GM21367 (cell line): ENCODE data around the gene MOCS3.

Source experiments
- ATAC-seq: cut with Tn5 transposase; IDR thresholded peaks from one replicate; pipeline ENCODE4 v1.9.1; 2021; ENCODE audit not compliant: unreplicated experiment

MOCS3 gene, protein sequence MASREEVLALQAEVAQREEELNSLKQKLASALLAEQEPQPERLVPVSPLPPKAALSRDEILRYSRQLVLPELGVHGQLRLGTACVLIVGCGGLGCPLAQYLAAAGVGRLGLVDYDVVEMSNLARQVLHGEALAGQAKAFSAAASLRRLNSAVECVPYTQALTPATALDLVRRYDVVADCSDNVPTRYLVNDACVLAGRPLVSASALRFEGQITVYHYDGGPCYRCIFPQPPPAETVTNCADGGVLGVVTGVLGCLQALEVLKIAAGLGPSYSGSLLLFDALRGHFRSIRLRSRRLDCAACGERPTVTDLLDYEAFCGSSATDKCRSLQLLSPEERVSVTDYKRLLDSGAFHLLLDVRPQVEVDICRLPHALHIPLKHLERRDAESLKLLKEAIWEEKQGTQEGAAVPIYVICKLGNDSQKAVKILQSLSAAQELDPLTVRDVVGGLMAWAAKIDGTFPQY

DNA sequence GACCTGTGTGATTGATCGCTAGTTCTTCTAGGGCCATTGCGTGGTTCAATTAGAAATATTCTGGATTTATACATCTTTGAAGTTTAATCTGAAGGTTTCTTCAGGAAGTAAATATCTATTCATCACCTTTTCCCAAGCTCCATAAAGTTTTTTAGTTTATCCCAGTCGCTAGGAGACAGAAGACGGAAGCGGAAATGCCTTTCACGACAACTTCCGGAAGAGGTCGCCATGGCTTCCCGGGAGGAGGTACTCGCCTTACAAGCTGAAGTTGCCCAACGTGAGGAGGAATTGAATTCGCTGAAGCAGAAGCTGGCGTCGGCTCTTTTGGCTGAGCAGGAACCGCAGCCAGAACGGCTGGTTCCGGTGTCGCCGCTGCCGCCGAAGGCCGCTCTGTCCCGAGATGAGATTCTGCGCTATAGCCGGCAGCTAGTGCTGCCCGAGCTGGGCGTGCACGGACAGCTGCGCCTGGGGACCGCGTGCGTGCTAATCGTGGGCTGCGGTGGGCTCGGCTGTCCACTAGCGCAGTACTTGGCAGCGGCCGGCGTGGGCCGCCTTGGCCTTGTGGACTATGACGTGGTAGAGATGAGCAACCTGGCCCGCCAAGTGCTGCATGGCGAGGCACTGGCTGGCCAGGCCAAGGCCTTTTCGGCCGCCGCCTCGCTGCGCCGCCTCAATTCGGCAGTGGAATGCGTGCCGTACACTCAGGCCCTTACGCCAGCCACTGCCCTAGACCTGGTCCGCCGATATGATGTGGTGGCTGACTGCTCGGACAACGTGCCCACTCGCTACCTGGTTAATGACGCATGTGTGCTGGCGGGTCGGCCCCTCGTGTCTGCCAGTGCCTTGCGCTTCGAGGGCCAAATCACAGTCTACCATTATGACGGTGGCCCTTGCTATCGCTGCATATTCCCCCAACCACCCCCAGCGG lies at the start of gene MOCS3:
Gene MOCS3 (plus strand): TSS at position 204 of the 928 bp plus-strand sequence. CDS start 25 bp downstream, at position 229.
- peak; percentile 70 for ATAC-seq

DNA sequence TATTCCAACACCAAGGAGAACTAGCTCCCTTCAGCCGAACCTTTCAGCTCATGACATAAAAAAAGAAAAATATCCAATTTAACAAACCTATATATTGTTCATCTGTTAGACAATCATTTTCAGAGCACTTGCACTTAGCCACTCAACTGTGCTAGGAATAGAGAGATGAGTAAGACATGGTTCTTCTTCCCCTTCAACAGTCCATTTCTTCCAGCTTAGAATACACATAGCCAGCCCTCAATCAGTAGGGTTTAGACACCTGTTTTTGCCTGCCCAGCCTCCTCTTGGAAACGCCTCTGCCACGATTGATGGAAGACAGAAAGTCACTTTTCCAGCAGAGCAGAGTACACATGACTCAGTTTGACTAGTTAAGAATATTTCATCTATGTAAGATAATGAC lies 49.2 kb upstream of the MOCS3 start:
- ATAC-seq: no peak

DNA sequence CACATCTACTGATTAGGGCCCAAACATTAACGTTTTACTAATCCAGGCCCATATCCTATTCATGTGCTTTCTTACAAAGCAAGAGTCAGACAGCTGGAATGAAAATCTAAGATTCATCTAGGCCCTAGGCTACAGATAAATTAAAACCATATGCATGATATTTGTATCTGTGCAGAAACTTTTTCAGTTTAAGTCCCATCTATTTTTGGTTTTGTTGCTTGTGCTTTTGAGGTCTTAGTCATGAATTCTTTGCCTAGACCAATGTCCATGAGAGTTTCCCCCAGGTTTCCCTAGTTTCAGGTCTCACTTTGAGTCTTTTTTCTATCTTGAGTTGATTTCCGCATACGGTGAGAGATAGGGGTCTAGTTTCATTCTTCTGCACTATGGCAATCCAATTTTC lies 47.6 kb upstream of the MOCS3 start:
- ATAC-seq: no peak

DNA sequence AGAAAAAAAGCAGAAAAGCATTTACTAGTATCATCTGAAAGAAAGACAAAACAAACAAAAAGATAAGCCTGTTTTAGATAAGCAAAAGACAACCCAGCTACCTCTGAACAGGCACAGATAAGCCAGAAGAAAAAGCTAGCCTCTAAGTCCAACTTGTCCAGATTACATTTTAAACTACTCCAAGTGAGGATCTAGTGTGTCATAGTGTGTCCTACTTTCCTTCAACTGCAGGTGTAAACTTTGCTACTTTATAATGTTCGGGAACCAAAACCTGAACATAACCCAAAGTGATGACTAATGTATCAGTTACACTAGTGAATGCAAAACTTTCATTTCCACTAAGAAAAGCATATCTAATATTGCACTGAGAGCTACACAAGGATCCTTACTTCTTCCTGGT lies 46.9 kb upstream of the MOCS3 start:
- no peak for ATAC-seq

DNA sequence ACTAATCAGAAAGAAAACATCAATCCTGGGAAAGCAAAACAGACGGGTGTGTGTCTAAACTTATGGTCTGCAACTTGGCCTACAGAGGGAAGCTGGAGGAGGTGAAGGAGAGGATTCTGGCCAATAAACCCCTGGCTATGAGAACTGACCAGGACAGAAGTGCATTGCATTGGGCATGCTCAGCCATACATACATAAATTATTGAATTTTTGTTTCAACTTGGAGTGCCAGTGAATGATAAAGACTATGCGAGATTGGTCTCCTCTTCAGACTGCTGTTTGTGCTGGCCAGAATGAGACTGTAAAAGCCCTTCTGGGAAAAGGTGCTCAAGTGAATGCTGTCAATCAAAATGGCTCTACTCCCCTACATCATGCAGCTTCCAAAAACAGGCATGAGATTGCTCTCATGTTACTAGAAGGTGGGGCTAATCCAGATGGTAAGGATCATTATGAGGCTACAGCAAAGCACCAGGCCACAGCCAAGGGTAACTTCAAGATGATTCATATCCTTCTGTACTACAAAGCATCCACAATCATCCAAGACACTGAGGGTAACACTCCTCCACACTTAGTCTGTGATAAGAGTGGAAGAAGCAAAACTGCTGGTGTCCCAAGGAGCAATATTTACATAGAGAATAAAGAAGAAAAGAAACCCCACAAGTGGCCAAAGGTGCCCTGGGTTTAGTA lies 44.8 kb upstream of the MOCS3 start:
- ATAC-seq: no peak

DNA sequence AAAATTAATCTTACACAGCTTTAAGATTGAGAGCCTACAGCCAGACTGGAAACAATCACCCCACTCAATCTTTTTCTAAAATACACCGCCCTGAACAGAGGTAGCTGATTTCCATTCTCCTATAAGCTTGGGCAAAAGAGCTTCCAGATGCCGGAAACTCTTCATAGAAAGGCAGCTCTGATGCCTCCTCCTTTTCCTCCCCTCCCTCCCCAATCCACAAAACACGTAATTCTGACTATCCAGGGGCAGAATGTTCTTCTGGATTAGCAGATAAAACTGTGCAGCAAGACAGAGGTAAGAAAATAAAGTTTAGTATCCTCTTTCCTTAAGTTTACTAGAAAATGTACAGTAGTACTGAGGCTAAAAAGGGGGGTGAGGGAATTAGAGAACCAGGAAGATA lies 43.2 kb upstream of the MOCS3 start:
- ATAC-seq: no peak

DNA sequence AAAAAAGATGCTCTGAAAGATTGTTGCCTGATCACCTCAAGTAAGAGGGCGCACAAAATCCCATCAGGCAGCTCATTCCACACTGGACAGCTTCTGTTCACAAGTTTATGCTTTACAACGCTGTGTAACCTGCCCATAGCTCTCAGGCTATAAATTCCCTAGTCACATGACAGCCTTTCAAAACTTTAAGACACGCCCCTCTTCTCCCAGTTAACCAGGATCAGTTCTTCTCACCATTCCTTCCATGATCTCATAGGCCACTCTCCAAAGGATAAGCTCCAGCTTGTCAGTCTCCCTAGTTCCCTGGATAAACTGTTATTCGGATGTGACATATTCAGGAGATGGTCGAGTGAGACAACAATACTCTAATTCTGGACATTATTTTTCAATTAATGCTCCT lies 42.4 kb upstream of the MOCS3 start:
- no peak for ATAC-seq

DNA sequence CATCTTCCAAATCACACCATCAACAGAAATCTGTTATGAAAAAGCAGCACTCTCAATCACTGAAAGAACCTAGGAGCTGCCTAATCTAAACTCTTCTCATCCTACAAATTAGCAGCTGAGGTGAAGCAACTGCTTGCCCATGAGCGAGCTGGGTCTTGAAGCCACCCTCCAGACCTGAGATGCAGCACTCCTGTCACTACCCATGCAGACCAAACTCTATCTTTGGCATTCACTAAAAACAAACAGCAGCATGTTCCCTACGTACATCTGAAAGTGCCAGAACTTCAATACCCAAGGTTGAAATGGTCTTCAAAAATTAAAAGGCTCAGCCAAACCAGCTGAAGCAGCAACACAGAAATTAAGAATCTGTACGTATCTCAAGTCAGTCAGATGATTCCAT lies 41.7 kb upstream of the MOCS3 start:
- no peak for ATAC-seq

DNA sequence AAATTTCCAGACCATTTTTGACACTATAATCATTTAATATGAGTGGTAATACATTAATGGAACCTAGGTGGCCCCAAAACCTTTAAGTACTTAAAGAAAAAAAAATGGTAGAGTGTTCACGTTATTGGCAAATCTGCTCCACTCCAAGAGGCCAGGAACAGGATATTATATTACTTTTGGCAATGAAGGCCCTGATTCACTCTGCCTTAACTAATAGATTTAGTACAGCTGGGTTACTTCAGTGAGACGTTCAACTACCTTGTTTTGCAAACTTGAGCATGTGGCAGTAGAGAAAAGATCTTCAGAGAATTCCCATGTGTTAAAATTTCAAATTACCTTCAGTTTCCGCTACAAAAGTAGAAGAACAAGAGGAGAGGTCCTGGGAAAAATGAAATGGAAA lies 40.2 kb upstream of the MOCS3 start:
- no peak for ATAC-seq

DNA sequence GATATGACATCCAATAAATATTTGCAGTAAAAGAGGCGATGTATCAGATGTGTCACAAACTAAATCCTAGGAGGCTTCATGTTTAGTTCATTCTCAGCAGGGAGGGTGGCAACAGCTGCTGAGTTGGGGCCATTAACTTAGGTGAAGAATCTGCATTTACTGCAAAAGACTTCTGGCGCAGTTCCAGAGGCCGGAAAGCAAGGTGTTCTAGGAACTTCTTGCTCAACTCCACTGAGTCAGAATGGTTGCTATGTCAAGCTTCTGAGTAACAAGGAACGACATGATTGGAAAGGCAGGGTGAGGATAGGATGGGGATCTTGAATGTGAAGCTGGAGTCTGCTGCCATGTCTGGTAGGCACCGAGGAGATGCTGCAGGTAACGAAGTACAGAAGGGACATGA lies 39.1 kb upstream of the MOCS3 start:
- no peak for ATAC-seq

DNA sequence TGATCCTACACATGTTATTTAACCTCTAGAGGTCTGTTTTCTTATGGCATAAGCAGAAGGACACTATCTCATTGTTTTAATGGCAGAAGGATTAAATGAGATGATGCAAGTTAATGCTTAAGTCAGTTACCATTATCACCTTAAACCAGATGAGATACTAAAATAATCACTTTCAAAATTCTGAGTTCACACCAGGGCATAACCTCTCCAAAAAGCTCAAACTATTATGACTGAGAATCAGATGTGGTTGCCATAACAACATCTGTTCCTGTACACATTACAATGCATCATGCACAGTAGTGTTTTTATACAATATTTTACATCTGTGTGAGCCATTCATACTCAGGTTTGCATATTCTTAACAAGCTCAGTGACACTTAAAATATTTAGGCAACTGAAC lies 37.6 kb upstream of the MOCS3 start:
- ATAC-seq: no peak

DNA sequence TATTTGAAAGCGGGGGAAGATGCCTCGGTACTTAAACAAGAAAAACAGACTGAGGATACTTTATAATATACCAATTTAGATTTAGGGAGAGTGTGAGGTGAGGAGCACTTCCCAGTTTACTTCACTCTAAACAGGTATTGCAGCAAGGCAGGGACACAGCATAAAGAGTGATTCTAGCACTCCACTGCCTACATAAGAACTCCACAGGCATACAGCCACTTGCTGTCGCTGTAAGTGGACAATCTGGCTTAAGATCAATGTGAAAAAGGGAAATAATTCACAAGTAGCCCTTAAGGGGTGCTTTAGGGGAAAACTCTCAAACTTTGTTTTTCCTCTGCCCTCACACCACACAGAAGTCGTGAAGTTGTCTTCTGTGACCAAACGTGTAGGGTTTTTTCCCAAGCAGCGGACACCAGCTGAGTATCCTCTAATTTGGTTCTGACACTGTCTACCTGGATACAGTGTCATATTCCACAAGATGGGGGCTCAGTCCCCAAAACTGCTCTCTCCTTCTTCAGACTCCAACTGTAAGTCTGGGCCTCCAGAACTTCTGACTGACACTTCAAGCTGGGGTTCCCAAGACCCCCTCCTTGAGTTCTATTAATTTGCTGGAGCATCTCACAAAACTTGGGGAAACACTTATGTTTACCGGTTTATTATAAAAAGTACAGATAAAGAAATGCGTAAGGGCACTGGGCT lies 36.7 kb upstream of the MOCS3 start:
- no peak for ATAC-seq

DNA sequence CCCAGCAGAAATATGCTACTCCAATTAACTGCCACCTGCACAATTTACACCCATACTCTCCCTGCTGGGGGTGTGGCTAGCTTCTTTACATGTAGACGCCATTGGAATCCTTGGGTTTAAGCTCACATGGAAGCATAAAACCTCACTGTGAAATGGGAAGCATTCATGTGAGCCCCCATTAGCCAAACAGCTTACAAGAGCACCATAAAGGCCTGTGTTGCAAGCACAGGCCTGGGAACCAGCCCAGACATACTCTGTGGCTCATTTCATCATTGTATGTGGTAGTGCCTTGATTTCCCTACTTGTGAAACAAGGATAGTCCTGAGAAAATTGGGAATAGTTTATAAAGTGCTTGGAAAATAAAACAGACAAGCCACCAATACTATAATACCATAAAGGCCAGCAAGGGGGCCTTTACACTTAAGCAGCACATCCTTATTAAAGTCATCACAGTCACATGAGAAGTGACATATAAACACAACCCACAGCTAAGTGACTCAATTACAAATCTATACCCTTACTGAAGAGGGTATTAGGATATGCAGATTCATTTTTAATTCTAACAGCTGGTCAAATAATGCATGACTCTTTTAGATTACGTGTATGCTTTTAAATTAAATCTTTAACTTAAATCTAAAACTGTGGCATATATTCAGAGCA lies 34.2 kb upstream of the MOCS3 start:
- no peak for ATAC-seq

DNA sequence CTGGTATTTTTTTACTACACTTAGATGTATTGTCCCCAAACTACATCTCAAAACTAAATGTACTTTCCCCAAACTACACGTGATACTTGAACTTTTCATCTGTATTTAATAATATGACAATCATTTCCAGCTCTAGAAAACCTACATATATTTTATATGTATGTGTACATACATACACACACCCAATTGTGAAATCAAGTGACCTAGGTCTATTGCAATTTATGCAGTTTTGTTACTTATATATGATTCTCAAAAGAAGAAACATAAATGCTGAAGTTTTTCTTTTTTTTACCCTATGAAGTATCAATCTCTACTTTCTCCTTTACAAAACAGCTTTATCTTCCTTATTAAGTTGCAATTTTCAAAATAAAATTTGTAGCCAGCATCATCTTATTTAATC lies 32.1 kb upstream of the MOCS3 start:
- no peak for ATAC-seq

DNA sequence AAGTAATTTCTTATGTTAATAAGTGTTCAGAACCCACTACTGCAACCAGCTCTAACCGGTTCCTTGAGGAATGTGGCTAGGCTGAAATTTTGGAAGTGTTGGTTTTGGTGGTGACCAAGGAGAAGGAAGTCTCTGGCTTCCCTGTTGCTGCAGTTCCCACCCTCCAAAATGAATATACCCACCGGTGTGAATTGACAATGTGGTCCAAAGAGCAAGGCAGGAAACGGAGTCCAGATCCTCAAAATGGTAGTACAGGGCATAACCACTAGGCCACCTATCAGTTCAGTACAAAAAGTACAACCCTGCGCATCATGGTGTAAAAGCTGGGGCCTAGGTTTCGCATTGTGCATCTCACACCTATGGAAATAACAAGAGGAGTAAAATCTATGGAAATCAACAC lies 30.1 kb upstream of the MOCS3 start:
- ATAC-seq: no peak

DNA sequence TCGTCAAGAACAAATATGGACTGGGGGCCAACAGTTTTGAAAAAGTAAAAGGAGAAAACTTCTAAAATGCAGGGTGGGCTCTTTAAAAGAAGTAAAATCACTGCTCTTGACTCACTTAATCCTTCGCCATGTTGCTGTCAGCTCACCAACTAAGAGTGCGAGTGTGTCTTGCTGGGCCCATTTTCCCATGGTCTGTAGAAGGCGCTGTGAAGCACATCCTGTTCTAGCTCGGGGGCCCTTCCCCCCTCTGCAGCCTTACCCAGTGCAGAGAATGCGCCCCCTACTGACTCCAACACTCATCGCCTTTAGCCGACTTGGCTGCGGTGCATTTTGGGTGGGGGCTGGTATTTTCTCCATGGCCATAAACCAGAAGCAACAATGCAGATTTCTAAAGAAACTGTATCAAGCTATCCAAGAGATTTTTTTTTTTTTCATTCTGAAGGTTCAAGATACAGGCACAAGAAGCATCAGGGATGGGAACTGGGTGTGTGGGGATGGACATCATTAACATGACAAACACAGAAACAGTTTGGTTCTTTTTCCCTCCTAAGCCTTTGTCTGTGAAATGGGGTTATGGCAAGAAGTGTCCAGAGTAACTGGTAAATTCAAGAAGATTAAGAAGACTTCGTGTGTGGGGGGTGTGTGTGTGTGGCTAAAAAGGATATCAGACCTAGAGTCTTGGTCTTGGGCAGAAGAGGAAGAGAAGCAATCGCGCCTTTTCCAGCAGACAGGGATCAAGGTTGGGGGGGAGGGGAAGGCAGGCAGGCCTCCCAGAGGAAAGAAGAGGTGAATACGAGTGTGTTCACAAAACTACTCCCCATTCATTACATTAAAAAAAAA lies 29.1 kb upstream of the MOCS3 start:
- peak; percentile 55 for ATAC-seq

DNA sequence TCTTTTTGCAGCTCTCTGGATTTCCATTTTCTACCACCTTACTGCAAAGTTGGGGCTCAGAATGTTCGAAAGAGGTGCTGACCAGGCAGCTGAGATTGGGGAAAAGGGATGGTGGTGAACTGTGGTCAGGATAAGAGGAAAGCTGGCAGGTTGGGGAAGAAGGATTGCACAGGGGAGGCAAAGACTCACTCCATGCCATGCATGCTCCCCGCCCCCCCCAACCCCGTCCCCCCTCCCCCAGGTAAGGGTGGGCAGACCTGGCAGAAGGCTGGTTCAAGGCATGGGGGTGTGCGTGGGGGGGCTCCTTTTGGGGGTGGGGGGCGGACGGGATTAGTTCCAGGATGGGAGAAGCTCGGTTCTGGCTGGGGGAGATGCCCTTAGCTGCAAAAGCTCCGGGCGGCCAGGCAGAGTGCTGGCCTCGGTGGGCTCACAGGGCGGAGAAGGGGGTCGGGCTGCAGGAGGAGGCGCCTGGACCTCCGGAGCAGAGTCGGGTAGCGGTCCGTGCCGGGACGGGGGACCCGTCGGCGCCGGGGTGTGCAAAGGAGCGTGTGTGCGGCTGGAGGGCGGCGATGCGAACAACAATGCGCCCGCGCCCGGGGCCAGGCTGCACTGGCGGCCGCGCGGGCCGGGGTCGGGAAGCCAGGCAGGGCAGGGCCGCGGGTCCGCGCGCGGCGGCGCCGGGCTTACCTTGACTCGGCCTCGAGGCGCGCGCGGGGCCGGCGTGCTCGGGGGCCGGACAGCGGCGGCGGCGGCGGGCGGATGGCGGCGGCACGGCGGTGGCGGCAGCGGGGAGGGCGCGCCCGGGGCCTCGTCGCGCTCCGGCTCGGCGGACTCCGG lies 28.3 kb upstream of the MOCS3 start:
- peak; percentile 11 for ATAC-seq

DNA sequence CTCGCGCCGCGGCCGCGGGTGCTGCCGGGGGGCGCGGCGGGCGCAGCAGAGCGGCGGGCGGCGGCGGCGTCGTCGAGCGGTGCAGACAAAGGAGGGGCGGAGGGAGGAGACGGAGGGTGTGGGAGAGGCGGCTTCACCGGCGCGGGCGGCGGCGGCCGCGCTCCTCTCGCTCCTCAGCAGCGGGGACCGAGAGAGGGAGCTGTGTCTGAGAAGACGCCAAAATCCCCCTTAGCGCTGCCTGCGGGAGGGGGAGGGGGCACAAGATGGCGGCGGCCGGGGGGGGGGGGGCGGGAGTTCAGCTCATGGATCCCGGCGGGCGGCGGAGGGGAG lies 27.7 kb upstream of the MOCS3 start:
- peak; percentile 16 for ATAC-seq
